B cell (primary cell): ENCODE measurements around the gene DYNLT4. TPM values are rescaled to one million over a fixed set of nuclear protein-coding genes. Genes with fewer than 3 reads are reported as not detected.
A peak's percentile ranks its signal among the peaks of the same experiment; 100 is the strongest.

Experiments
- ATAC-seq: fragments of 200-7000 bp; cut with Tn5 transposase; one replicate; pipeline ENCODE4 v1.10.0; 2021; ENCODE audit warnings: low read depth, mild to moderate bottlenecking, moderate number of reproducible peaks, moderate library complexity
- CTCF ChIA-PET: fragments of 350-600 bp; sonication (Branson Sonifier 250); formaldehyde crosslinking; loops from one replicate; lab custom pipeline; 2021; ENCODE audit warnings: antibody characterized with exemption, inconsistent platforms; lab: Charles Lee
- POLR2A ChIA-PET: fragments of 350-600 bp; sonication (Branson Sonifier 250); formaldehyde crosslinking; loops from one replicate; lab custom pipeline; 2021; ENCODE audit warnings: antibody characterized with exemption; lab: Charles Lee
- DNase-seq: peaks from one replicate; pipeline ENCODE4 v3.0.0; 2013
- H2AFZ ChIP-seq: 2 replicates; pipeline ENCODE4 v1.6.1; 2012; ENCODE audit warnings: mild to moderate bottlenecking, low read depth, low read length; ENCODE audit not compliant: insufficient read depth, poor library complexity, severe bottlenecking
- H3K27ac ChIP-seq, 2 donors: 1 replicate in 1 of 2; 2 replicates in 1 of 2; pipeline ENCODE4 v1.5.1; 2012 to 2013; ENCODE audit warnings: low read length in 2 of 2, mild to moderate bottlenecking in 2 of 2, moderate library complexity in 1 of 2
- H3K27me3 ChIP-seq, 4 experiments: fragments of 200-600 bp in 1 of 4; sonication (generic) in 1 of 4; replicated peaks in 1 of 4; 1 replicate in 2 of 4; 2 replicates in 2 of 4; pipeline versions ENCODE4 v1.6.1 to v1.7.0; 2013 to 2016; ENCODE audit warnings: low read length in 3 of 4, mild to moderate bottlenecking in 2 of 4, mixed read lengths in 1 of 4, moderate library complexity in 1 of 4; ENCODE audit not compliant: insufficient read depth in 4 of 4, control insufficient read depth in 3 of 4; ENCODE audit errors: control extremely low read depth in 1 of 4
- H3K36me3 ChIP-seq, 2 experiments: replicated peaks in 1 of 2; 1 replicate in 1 of 2; 2 replicates in 1 of 2; pipeline versions ENCODE4 v1.6.1 to v1.7.1; 2013; ENCODE audit warnings: low read length in 1 of 2; ENCODE audit not compliant: insufficient read depth in 2 of 2, control insufficient read depth in 1 of 2; ENCODE audit errors: control extremely low read depth in 1 of 2, extremely low read depth in 1 of 2
- H3K4me1 ChIP-seq, 2 donors: fragments of 200-600 bp in 1 of 2; sonication (generic) in 1 of 2; 1 replicate in 1 of 2; 2 replicates in 1 of 2; pipeline versions ENCODE4 v1.5.1 to v1.6.1; 2013 to 2017; ENCODE audit warnings: low read length in 2 of 2; ENCODE audit not compliant: control insufficient read depth in 2 of 2, insufficient read depth in 2 of 2
- H3K4me2 ChIP-seq: replicated peaks from 2 replicates; pipeline ENCODE3; 2012; ENCODE audit warnings: mild to moderate bottlenecking, low read depth, low read length; ENCODE audit not compliant: poor library complexity, severe bottlenecking
- H3K4me3 ChIP-seq, 5 experiments: fragments of 200-600 bp in 1 of 5; sonication (generic) in 1 of 5; 1 replicate in 3 of 5; 2 replicates in 2 of 5; pipeline versions ENCODE4 v1.5.1 to v1.7.0; 2011 to 2016; ENCODE audit warnings: low read length in 4 of 5, mild to moderate bottlenecking in 4 of 5, low read depth in 2 of 5, control low read depth in 1 of 5, moderate library complexity in 1 of 5; ENCODE audit not compliant: insufficient read depth in 1 of 5; ENCODE audit errors: control extremely low read depth in 1 of 5, extremely low read depth in 1 of 5
- H3K79me2 ChIP-seq: fragments of 200-600 bp; sonication (generic); one replicate; pipeline ENCODE4 v1.6.0; 2016; ENCODE audit warnings: low read length; ENCODE audit not compliant: control insufficient read depth, insufficient read depth
- H3K9ac ChIP-seq: fragments of 200-600 bp; sonication (generic); 2 replicates; pipeline ENCODE4 v1.6.1; 2017; ENCODE audit warnings: mild to moderate bottlenecking, low read length, moderate library complexity
- H3K9me3 ChIP-seq, 3 donors: one replicate each; pipeline versions ENCODE4 v1.6.1 to v1.7.1; 2013; ENCODE audit warnings: low read length in 2 of 3; ENCODE audit not compliant: control insufficient read depth in 2 of 3, insufficient read depth in 1 of 3; ENCODE audit errors: control extremely low read depth in 1 of 3
- H4K20me1 ChIP-seq: 2 replicates; pipeline ENCODE4 v1.6.0; 2012; ENCODE audit warnings: mild to moderate bottlenecking, low read length; ENCODE audit not compliant: insufficient read depth, control insufficient read depth, poor library complexity, severe bottlenecking
- H3K27ac Mint-ChIP-seq: one replicate; pipeline ENCODE4 v1.8.0; 2021; ENCODE audit warnings: mixed read lengths
- H3K27me3 Mint-ChIP-seq: one replicate; pipeline ENCODE4 v1.8.0; 2021; ENCODE audit warnings: mixed read lengths
- H3K4me1 Mint-ChIP-seq: one replicate; pipeline ENCODE4 v1.8.0; 2021; ENCODE audit warnings: mixed read lengths
- H3K4me3 Mint-ChIP-seq: one replicate; pipeline ENCODE4 v1.8.0; 2021; ENCODE audit warnings: mixed read lengths
- H3K9me3 Mint-ChIP-seq: one replicate; pipeline ENCODE4 v1.8.0; 2022; ENCODE audit warnings: mixed read lengths; ENCODE audit not compliant: insufficient read depth
- EZH2 ChIP-seq: IDR thresholded peaks from 2 replicates; pipeline ENCODE4 v1.6.1; 2012; ENCODE audit warnings: borderline replicate concordance, low read depth, mild to moderate bottlenecking, moderate library complexity, low read length; ENCODE audit not compliant: insufficient read depth, poor library complexity, severe bottlenecking
- WGBS: methylation state at CpG from one replicate; pipeline ENCODE4 v1.1.5; 2013; ENCODE audit warnings: missing lambda C conversion rate; ENCODE audit not compliant: insufficient coverage; 5-methylcytosine and 5-hydroxymethylcytosine counted together
- intact Hi-C: fragments of 100-400 bp; cut with micrococcal nuclease; formaldehyde crosslinking; loops from one replicate; pipeline ENCODE4 v1.10.0; 2022
- polyA plus RNA-seq: library from polyadenylated mRNA; depleted of rRNA; stranded (reverse); fragments of >200 nt; gene quantifications from 2 replicates; pipeline ENCODE4 v1.2.3, GENCODE V29; 2012
- total RNA-seq, 2 donors: library from RNA; stranded (reverse); fragments of 120-200 nt in 1 of 2; gene quantifications; 1 replicate in 1 of 2; 2 replicates in 1 of 2; pipeline versions ENCODE4 v1.2.3 to v1.2.4, GENCODE V29; 2013 to 2022
- TF ChIP-seq, protein P1 (sequence below): fragments of 200-600 bp; IDR thresholded peaks from one replicate; pipeline ENCODE4 v1.8.0; 2022; ENCODE audit warnings: antibody characterized with exemption, mild to moderate bottlenecking

DYNLT4 gene
- total and polyA plus RNA-seq, 2 donors (not counting 1 experiment from before 2014, with no cell fraction given): 0.19 to 0.39 TPM

DNA sequence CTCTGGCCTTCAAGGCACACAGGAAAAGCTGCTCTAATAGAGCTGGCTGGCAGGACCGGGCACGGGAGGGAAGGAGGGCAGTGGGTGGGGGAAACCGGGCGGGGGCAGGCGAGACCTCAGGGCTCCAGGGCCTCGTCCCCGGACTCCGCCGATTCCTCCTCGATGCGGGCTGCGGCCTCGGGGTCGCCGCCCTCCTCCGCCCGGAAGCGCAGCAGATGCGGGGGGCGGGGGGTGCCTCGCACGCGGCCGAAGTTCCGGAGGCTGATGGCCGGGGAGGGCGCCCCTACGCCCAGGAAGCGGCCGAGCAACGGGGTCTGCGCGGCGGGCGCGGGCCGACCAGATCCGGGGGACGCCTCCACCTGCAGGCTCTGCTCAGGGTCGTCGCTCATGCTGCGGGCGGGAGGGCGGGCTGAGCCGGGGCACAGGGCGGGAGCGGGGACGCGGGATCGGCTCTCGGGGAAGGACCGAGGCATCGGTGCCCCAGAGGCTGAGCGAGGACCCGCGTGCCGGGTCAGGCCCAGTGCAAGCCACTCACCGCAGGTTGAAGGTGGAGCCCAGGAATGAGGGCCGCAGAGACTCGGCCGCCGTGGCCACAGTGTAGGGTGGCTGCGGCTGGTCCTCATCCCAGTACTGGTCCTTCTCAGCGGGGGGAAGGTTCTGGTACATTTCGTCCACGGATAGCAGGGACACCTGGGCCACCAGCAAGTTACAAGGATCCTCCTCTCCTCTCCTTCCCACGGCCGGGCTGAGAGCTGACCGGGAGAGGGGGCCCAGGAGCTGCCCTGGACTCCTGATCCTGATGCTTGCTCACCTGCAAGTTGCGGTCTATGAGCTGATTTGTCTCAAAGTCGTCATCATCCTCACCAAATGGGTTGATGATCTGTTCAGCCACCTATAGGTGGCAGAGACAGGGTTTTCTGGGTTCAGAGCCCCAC, 22.8 kb downstream of the DYNLT4 start:
- peaks cover 4% of the 10 kb centered on the region for H4K20me1 ChIP-seq
- peak overlapping the region; percentile 83 for H3K27ac Mint-ChIP-seq
- peak overlapping the region; percentile 64 for H3K9ac ChIP-seq
- peaks cover 25 to 34% of the 10 kb centered on the region in 2 donors for H3K4me1 ChIP-seq
- H3K4me3 ChIP-seq: peak overlapping the region in 4 of 5 experiments; percentile 38 to 69 (median 56)
- ATAC-seq: peak; percentile 34
- peak overlapping the region; percentile 85 for H2AFZ ChIP-seq
- TF ChIP-seq, protein P1, sequence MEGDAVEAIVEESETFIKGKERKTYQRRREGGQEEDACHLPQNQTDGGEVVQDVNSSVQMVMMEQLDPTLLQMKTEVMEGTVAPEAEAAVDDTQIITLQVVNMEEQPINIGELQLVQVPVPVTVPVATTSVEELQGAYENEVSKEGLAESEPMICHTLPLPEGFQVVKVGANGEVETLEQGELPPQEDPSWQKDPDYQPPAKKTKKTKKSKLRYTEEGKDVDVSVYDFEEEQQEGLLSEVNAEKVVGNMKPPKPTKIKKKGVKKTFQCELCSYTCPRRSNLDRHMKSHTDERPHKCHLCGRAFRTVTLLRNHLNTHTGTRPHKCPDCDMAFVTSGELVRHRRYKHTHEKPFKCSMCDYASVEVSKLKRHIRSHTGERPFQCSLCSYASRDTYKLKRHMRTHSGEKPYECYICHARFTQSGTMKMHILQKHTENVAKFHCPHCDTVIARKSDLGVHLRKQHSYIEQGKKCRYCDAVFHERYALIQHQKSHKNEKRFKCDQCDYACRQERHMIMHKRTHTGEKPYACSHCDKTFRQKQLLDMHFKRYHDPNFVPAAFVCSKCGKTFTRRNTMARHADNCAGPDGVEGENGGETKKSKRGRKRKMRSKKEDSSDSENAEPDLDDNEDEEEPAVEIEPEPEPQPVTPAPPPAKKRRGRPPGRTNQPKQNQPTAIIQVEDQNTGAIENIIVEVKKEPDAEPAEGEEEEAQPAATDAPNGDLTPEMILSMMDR: peak; percentile 17
- TF ChIP-seq EZH2: no peak
- peaks cover 35% of the 10 kb centered on the region for H3K4me1 Mint-ChIP-seq
- CTCF ChIA-PET: interaction anchor here (0.6 to 5.5 kb wide), 13 partner anchors 9 to 705 kb away, joined by 3 to 44 read pairs (median 4); partner anchors contain the start of genes HECTD3, PLK3, RNU5D-1 and RPS8
- intact Hi-C loops: loop anchor here (5.0 kb wide), 2 partner anchors 203 to 903 kb away; partner anchors contain the start of genes EIF2B3, GPBP1L1 and TMEM69
- H3K27me3 ChIP-seq: no peaks in the 10 kb centered on the region
- peak; percentile 56 for DNase-seq
- H3K36me3 ChIP-seq: peaks cover 0 to 21% of the 10 kb centered on the region in 2 experiments
- H3K27me3 Mint-ChIP-seq: no peaks in the 10 kb centered on the region
- peak overlapping the region; percentile 82 for H3K4me3 Mint-ChIP-seq
- H3K9me3 ChIP-seq: no peaks in the 10 kb centered on the region
- no peaks in the 10 kb centered on the region for H3K79me2 ChIP-seq
- POLR2A ChIA-PET: interaction anchor here (0.6 to 3.1 kb wide), 9 partner anchors 9 to 519 kb away, joined by 3 to 25 read pairs (median 4); partner anchors contain the start of genes PLK3 and RPS8
- peak overlapping the region; percentile 40 to 58 for H3K27ac ChIP-seq
- peak overlapping the region; percentile 90 for H3K4me2 ChIP-seq
- no peaks in the 10 kb centered on the region for H3K9me3 Mint-ChIP-seq
- WGBS: 9% methylated on average over 67 of the region's 71 CpGs
